Transverse colon (tissue), 4 donors: ENCODE measurements around the gene SETD4. TPM values are rescaled to one million over a fixed set of nuclear protein-coding genes. Genes with fewer than 3 reads are reported as not detected.
A peak's percentile ranks its signal among the peaks of the same experiment; 100 is the strongest.

Source experiments
- DNase-seq: peaks from one replicate; pipeline ENCODE4 v3.0.0-alpha.2; 2019
- H3K27ac ChIP-seq, 4 donors: fragments of 200-600 bp; sonication (generic); 2 replicates each; pipeline ENCODE4 v1.5.1; 2016 to 2018; ENCODE audit warnings: inconsistent platforms in 4 of 4
- H3K27me3 ChIP-seq: fragments of 200-600 bp; sonication (generic); 2 replicates; pipeline ENCODE4 v1.5.1; 2017; ENCODE audit warnings: inconsistent platforms
- H3K36me3 ChIP-seq, 4 donors: fragments of 200-600 bp; sonication (generic); 2 replicates each; pipeline ENCODE4 v1.5.1; 2017 to 2019; ENCODE audit warnings: inconsistent platforms in 4 of 4
- H3K4me1 ChIP-seq, 4 donors: fragments of 200-600 bp; sonication (generic); 2 replicates each; pipeline ENCODE4 v1.5.1; 2017 to 2020; ENCODE audit warnings: inconsistent platforms in 4 of 4
- H3K4me3 ChIP-seq, 4 donors: fragments of 200-600 bp; sonication (generic); 1 replicate in 1 of 4; 2 replicates in 3 of 4; pipeline versions ENCODE4 v1.5.1 to v1.6.1; 2017 to 2019; ENCODE audit warnings: inconsistent platforms in 4 of 4
- H3K9me3 ChIP-seq, 2 donors: fragments of 200-600 bp; sonication (generic); 2 replicates each; pipeline ENCODE4 v1.5.1; 2017 to 2019; ENCODE audit warnings: inconsistent platforms in 2 of 2
- CTCF ChIP-seq, 5 experiments: fragments of 200-600 bp in 3 of 5; fragments of 450-650 bp in 2 of 5; sonication (generic) in 3 of 5; IDR thresholded peaks; 1 replicate in 2 of 5; 2 replicates in 3 of 5; pipeline ENCODE4 v1.5.1; 2016 to 2017; ENCODE audit warnings: antibody characterized with exemption in 5 of 5, inconsistent platforms in 3 of 5, mild to moderate bottlenecking in 2 of 5, moderate library complexity in 1 of 5
- EP300 ChIP-seq: sonication (generic); formaldehyde crosslinking; IDR thresholded peaks from one replicate; pipeline ENCODE4 v1.6.1; 2017; ENCODE audit warnings: antibody characterized with exemption, low read depth
- POLR2A ChIP-seq: fragments of 450-650 bp; IDR thresholded peaks from one replicate; pipeline ENCODE4 v1.6.1; 2016; ENCODE audit warnings: antibody characterized with exemption, mild to moderate bottlenecking, moderate library complexity
- POLR2AphosphoS5 ChIP-seq, 3 donors: sonication (generic); formaldehyde crosslinking; IDR thresholded peaks; one replicate each; pipeline ENCODE4 v1.6.1; 2016; ENCODE audit warnings: antibody characterized with exemption in 3 of 3
- WGBS, 2 donors: methylation state at CpG; one replicate each; pipeline ENCODE4 v1.1.5; 2018; ENCODE audit warnings: low coverage in 1 of 2; 5-methylcytosine and 5-hydroxymethylcytosine counted together
- in situ Hi-C, 4 donors: fragments of 200-750 bp; cut with MboI; loops; one replicate each; pipeline versions ENCODE4 v1.15.0 to v1.15.1; 2017; ENCODE audit warnings: low sequenced_read_pairs in 3 of 4, low pct_ligation_motif_present in 1 of 4, low pct_unique_long_range_greater_than_20kb in 1 of 4
- intact Hi-C: fragments of 100-400 bp; cut with DNase I; formaldehyde crosslinking; loops from one replicate; pipeline ENCODE4 v1.15.1; 2023; ENCODE audit warnings: low total_unique reads
- total RNA-seq, 4 donors: library from RNA; depleted of rRNA; stranded (reverse); fragments of >200 nt; gene quantifications; one replicate each; pipeline ENCODE4 v1.1.0, GENCODE V29; 2016

The SETD4 gene
- total RNA-seq, 4 donors from 2014 or later, result 5.4 to 35.9 (median 29.4) TPM

- no peak for TF ChIP-seq POLR2AphosphoS5 (IDR thresholded peaks at IDR 0.05)
- no peak for TF ChIP-seq EP300
- TF ChIP-seq POLR2A, result no peak
- no peak for TF ChIP-seq CTCF (IDR thresholded peaks at IDR 0.05)
- peaks cover 14% of the 10 kb centered on the region for H3K27me3 ChIP-seq
- H3K9me3 ChIP-seq, result no peaks in the 10 kb centered on the region
- WGBS, 2 donors, result 86 to 89% methylated on average over 2 to 6 of the region's 6 CpGs
- peaks cover 0 to 3% (median 0%) of the 10 kb centered on the region in 4 donors for H3K4me1 ChIP-seq
- H3K4me3 ChIP-seq, result no peak overlapping the region
- DNase-seq, result no peak
- intact Hi-C loops (no loop called here), in situ Hi-C loops (no loop called here)
- no peaks in the 10 kb centered on the region for H3K36me3 ChIP-seq
- no peak overlapping the region for H3K27ac ChIP-seq
Measured at GRCh38 chr21:35991131-35991530, 69.2 kb downstream of the SETD4 start.

- no peak for DNase-seq
- H3K9me3 ChIP-seq, result no peaks in the 10 kb centered on the region
- no peak overlapping the region for H3K27ac ChIP-seq
- 94 to 100% methylated on average over 6 to 9 of the region's 9 CpGs for WGBS, 2 donors
- intact Hi-C loops, result no loop called here
- in situ Hi-C loops, result no loop called here
- no peak overlapping the region for H3K4me3 ChIP-seq
- peaks cover 0 to 3% (median 0%) of the 10 kb centered on the region in 4 donors for H3K4me1 ChIP-seq
- TF ChIP-seq EP300, result no peak
- TF ChIP-seq CTCF (IDR thresholded peaks at IDR 0.05), result no peak
- TF ChIP-seq POLR2AphosphoS5 (IDR thresholded peaks at IDR 0.05), result no peak
- no peak for TF ChIP-seq POLR2A
- H3K36me3 ChIP-seq, result no peaks in the 10 kb centered on the region
- H3K27me3 ChIP-seq, result peaks cover 10% of the 10 kb centered on the region
Measured at GRCh38 chr21:35990609-35991008, 69.7 kb downstream of the SETD4 start.

- intact Hi-C loops (no loop called here), in situ Hi-C loops (no loop called here)
- H3K27me3 ChIP-seq, result peaks cover 5% of the 10 kb centered on the region
- H3K36me3 ChIP-seq, result no peaks in the 10 kb centered on the region
- no peaks in the 10 kb centered on the region for H3K9me3 ChIP-seq
- 42 to 68% methylated on average over 2 to 10 of the region's 10 CpGs for WGBS, 2 donors
- H3K27ac ChIP-seq, result peak overlapping the region in 3 of 4 donors; percentile 17 to 59 (median 25)
- H3K4me3 ChIP-seq, result no peak overlapping the region
- TF ChIP-seq POLR2A, result no peak
- no peak for TF ChIP-seq POLR2AphosphoS5 (IDR thresholded peaks at IDR 0.05)
- no peak for TF ChIP-seq EP300
- TF ChIP-seq CTCF (IDR thresholded peaks at IDR 0.05), result no peak
- DNase-seq, result no peak
- peaks cover 0 to 3% (median 0%) of the 10 kb centered on the region in 4 donors for H3K4me1 ChIP-seq
Measured at GRCh38 chr21:35989138-35989735, 71.1 kb downstream of the SETD4 start.

- DNase-seq, result no peak
- H3K27ac ChIP-seq, result peak overlapping the region in 3 of 4 donors; percentile 17 to 21 (median 18)
- no peaks in the 10 kb centered on the region for H3K9me3 ChIP-seq
- no peak for TF ChIP-seq POLR2AphosphoS5 (IDR thresholded peaks at IDR 0.05)
- H3K4me1 ChIP-seq, result peaks cover 0 to 3% (median 0%) of the 10 kb centered on the region in 4 donors
- in situ Hi-C loops, result no loop called here
- H3K4me3 ChIP-seq, result no peak overlapping the region
- H3K36me3 ChIP-seq, result no peaks in the 10 kb centered on the region
- 37 to 46% methylated on average over 6 of the region's 6 CpGs for WGBS, 2 donors
- peaks cover 5% of the 10 kb centered on the region for H3K27me3 ChIP-seq
- intact Hi-C loops, result no loop called here
Measured at GRCh38 chr21:35988416-35989137, 71.7 kb downstream of the SETD4 start.
